Tibial artery (tissue), 4 donors: ENCODE results near the gene SLC38A1.
A peak's percentile ranks its signal among the peaks of the same experiment; 100 is the strongest.
"Not testable (repeated sequence)": the region's sequence is repeated elsewhere in the genome, so short reads cannot be mapped to it uniquely, and the experiment has no call there.

Experiments
- DNase-seq, 2 donors: peaks; one replicate each; pipeline ENCODE4 v3.0.0-alpha.2; 2019
- H3K27ac ChIP-seq, 2 donors: fragments of 200-600 bp; sonication (generic) in 1 of 2; 1 replicate in 1 of 2; 2 replicates in 1 of 2; pipeline ENCODE4 v1.5.1; 2018 to 2019; ENCODE audit warnings: mild to moderate bottlenecking in 1 of 2
- H3K27me3 ChIP-seq, 2 donors: fragments of 200-600 bp; sonication (generic) in 1 of 2; one replicate each; pipeline versions ENCODE4 v1.5.1 to v1.6.0; 2016 to 2019
- H3K36me3 ChIP-seq, 3 donors: fragments of 200-600 bp; sonication (generic) in 2 of 3; one replicate each; pipeline ENCODE4 v1.5.1; 2016 to 2019; ENCODE audit warnings: mild to moderate bottlenecking in 2 of 3
- H3K4me1 ChIP-seq, 4 donors: fragments of 200-600 bp; sonication (generic) in 2 of 4; 1 replicate in 3 of 4; 2 replicates in 1 of 4; pipeline ENCODE4 v1.5.1; 2016 to 2019
- H3K4me3 ChIP-seq, 2 donors: fragments of 200-600 bp; sonication (generic) in 1 of 2; 1 replicate in 1 of 2; 2 replicates in 1 of 2; pipeline ENCODE4 v1.5.1; 2018 to 2019; ENCODE audit warnings: mild to moderate bottlenecking in 2 of 2
- H3K9me3 ChIP-seq, 3 donors: fragments of 200-600 bp; sonication (generic) in 1 of 3; one replicate each; pipeline ENCODE4 v1.5.1; 2016 to 2019
- intact Hi-C: fragments of 100-400 bp; cut with DNase I; formaldehyde crosslinking; loops from one replicate; pipeline ENCODE4 v1.15.0; 2023; ENCODE audit warnings: low total_unique reads
- TF ChIP-seq, protein P1 (sequence below), 2 experiments: fragments of 200-600 bp in 1 of 2; fragments of 450-650 bp in 1 of 2; IDR thresholded peaks; one replicate each; pipeline ENCODE4 v1.5.1; 2017 to 2019; ENCODE audit warnings: antibody characterized with exemption in 2 of 2, mild to moderate bottlenecking in 1 of 2, moderate library complexity in 1 of 2

The SLC38A1 gene

DNA sequence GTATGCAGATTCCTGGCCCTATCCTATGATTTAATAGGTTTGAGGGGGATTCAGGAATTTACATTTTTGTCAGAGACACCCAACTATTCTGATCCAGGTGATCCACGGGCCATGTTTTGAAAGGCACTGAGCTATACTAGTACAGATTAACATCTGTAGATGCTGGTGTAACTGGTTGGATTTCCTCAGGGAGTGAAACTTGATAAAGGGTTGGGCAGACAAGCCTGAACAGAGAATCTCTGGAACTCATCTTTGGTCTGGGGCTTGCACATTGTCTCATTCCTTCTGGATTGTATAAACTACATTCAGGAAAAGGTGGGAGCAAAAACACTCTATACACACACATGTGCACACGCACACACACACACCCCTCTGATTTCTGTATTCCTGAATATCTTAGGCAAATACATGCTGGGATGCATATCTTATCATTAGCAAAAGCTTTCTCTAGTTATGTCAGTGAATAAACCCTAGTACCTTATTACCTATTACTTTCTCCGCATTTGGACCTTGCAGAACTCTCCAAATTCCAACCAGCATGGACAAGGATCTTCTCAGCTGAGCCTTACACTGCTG, 104.6 kb downstream of the SLC38A1 start:
- Histone ChIP-seq H3K4me1 (peaks cover 0 to 24% (median 14%) of the 10 kb centered on the region in 4 donors), H3K4me3 (no peak overlapping the region), H3K27me3 (no peaks in the 10 kb centered on the region), H3K27ac (no peak overlapping the region), H3K36me3 (no peaks in the 10 kb centered on the region), H3K9me3 (no peaks in the 10 kb centered on the region)
- TF ChIP-seq, protein P1, sequence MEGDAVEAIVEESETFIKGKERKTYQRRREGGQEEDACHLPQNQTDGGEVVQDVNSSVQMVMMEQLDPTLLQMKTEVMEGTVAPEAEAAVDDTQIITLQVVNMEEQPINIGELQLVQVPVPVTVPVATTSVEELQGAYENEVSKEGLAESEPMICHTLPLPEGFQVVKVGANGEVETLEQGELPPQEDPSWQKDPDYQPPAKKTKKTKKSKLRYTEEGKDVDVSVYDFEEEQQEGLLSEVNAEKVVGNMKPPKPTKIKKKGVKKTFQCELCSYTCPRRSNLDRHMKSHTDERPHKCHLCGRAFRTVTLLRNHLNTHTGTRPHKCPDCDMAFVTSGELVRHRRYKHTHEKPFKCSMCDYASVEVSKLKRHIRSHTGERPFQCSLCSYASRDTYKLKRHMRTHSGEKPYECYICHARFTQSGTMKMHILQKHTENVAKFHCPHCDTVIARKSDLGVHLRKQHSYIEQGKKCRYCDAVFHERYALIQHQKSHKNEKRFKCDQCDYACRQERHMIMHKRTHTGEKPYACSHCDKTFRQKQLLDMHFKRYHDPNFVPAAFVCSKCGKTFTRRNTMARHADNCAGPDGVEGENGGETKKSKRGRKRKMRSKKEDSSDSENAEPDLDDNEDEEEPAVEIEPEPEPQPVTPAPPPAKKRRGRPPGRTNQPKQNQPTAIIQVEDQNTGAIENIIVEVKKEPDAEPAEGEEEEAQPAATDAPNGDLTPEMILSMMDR (IDR thresholded peaks at IDR 0.05) = no peak
- DNase-seq = no peak
- intact Hi-C loops = loop anchor here (5.0 kb wide), 1 partner anchor 103 kb away; the partner anchor contains the start of gene SLC38A1

DNA sequence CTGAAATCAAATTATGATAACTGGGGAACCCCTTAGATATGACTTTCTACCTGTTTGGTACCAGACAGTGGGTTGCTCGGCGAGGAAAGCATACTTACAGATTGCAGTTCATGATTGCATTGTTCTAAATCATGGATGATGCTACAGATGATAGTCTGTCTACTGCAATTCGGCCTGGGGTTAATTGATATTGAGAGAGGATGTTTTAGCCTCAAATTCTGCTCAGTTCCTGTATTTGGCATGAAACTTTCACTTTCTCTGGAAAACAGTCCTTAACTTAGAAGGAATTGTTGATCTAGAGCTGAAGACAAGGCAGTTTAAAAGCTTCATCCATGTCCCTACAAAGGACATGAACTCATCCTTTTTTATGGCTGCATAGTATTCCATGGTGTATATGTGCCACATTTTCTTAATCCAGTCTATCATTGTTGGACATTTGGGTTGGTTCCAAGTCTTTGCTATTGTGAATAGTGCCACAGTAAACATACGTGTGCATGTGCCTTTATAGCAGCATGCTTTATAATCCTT, 106.2 kb downstream of the SLC38A1 start:
- H3K36me3 ChIP-seq, H3K9me3 ChIP-seq, H3K27ac ChIP-seq, DNase-seq, H3K27me3 ChIP-seq, H3K4me3 ChIP-seq: not testable (repeated sequence)
- peaks cover 0 to 39% (median 17%) of the 10 kb centered on the region in 4 donors for H3K4me1 ChIP-seq
- intact Hi-C loops = loop anchor here (5.0 kb wide), 1 partner anchor 105 kb away; the partner anchor contains the start of gene SLC38A1

DNA sequence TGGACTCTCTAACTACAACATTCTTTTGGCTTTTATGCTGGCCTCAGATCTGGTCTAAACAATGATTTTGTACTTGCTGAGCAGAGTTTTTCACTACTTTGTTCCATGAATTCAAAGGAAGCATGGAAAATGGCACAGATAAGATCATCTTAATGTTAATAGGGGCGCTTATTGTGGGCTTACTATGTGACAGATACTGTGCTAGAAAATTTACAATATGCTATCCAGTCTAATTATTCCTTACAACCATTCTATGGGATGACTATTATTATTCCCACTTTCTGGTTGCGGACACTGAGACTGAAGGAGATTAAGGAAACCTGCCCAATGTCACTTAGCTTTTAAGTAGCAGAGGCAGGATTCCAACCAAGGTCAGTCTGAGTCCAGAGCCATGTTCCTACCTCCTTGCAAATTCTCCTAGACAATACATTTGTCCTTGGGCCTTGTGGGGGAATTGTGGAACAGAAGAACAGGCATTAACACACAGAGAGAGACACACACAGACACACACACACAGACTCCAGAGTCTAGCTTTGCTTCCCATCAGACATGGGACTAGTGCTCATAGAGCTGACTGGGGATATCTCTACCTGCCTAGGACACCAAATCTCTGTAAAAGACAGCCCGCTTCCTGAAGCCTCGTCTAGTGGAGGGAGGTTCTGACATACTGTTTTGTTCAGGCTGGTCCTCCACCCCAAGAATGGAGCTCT, 107.7 kb downstream of the SLC38A1 start:
- peaks cover 0 to 46% (median 17%) of the 10 kb centered on the region in 4 donors for H3K4me1 ChIP-seq
- H3K27ac ChIP-seq = peak overlapping the region; percentile 59 to 68
- H3K27me3 ChIP-seq = no peaks in the 10 kb centered on the region
- peaks cover 0 to 4% (median 0%) of the 10 kb centered on the region in 3 donors for H3K9me3 ChIP-seq
- intact Hi-C loops = loop anchor here (5.0 kb wide), 1 partner anchor 106 kb away; the partner anchor contains the start of gene SLC38A1
- no peak overlapping the region for H3K4me3 ChIP-seq
- TF ChIP-seq, protein P1 (IDR thresholded peaks at IDR 0.05) = no peak
- no peak for DNase-seq
- H3K36me3 ChIP-seq = no peaks in the 10 kb centered on the region

DNA sequence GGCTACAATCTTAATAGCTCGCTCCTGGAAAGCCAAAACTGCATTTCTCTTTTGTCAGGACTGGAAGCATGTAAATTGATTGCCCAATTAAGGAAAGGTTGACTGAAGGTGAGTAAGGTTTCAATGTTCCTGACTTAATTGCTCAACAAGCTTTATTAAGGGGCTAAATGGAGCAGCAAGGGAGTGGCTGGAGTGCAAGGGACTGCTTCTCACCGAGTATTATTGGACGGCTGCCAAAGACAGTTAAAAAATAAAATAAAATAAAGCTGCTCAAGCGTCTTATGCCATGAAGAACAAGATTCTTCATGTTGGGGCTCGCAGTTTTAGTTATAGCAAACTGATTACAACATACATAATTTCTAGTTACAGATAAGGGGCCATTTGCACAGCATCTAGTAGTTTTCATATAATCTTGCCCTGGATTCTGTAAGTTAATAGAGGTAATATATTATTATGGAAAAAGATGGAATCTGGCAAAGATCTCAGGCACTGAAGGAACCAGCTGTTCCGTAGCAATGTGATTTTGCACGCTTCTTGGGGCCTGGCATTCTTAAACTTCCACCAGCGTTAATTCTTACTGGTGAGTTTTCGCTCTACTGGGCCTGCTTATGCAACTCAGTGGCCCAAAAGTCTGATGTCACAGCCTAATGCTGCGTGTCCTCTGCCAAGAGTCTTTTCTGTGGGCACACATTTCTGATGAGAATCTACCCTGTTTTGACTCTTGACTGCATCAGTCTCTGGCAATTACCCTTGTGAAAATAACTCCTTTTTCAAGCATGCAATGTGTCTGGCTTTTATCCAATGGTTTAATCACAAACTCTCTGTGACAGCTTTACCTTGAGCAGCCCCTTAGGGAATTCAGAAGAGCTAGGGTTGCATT, 108.5 kb downstream of the SLC38A1 start:
- peaks cover 0 to 46% (median 17%) of the 10 kb centered on the region in 4 donors for H3K4me1 ChIP-seq
- TF ChIP-seq, protein P1 (IDR thresholded peaks at IDR 0.05) = no peak
- DNase-seq = peak; percentile 34 to 88
- no peak overlapping the region for H3K4me3 ChIP-seq
- no peaks in the 10 kb centered on the region for H3K36me3 ChIP-seq
- peak overlapping the region; percentile 59 to 68 for H3K27ac ChIP-seq
- H3K27me3 ChIP-seq = no peaks in the 10 kb centered on the region
- H3K9me3 ChIP-seq = peaks cover 0 to 6% (median 0%) of the 10 kb centered on the region in 3 donors
- intact Hi-C loops = loop anchor here (5.0 kb wide), 1 partner anchor 107 kb away; the partner anchor contains the start of gene SLC38A1

DNA sequence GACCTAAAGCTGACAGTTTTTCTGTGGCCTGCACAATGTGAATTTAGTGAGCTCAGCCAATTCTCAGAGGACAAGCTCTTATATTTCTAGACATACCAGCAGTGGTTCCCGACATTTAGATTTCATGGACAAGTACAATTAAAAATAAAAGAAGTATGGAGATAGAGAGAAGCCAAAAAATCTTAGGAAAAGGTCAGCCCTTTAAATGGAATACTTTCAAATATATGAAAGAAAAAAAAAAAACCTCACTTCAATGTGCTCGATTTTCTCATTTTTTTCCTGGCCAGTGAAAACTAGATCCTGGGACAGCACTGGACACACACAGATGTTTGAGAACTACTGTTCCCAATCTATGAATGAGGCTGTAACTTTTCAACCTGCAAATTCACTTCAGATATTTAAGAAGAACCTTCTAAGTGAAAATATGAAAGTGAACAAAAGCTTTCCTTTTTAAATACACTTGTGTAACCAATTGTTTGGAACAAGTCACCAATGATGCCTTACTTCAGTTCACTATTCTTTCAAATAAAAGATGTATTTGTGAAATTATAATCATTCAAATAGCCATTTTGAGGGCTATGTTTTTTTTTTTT, 109.4 kb downstream of the SLC38A1 start:
- no peaks in the 10 kb centered on the region for H3K27me3 ChIP-seq
- intact Hi-C loops = loop anchor here (10.0 kb wide), 1 partner anchor 215 kb away; the partner anchor contains the start of gene SLC38A2
- DNase-seq = no peak
- no peak overlapping the region for H3K4me3 ChIP-seq
- peaks cover 0 to 49% (median 17%) of the 10 kb centered on the region in 4 donors for H3K4me1 ChIP-seq
- peaks cover 0 to 6% (median 0%) of the 10 kb centered on the region in 3 donors for H3K9me3 ChIP-seq
- no peaks in the 10 kb centered on the region for H3K36me3 ChIP-seq
- TF ChIP-seq, protein P1 (IDR thresholded peaks at IDR 0.05) = no peak
- peak overlapping the region; percentile 59 to 68 for H3K27ac ChIP-seq
